ENCODE measurements around the gene RNASET2.

The RNASET2 gene

DNA sequence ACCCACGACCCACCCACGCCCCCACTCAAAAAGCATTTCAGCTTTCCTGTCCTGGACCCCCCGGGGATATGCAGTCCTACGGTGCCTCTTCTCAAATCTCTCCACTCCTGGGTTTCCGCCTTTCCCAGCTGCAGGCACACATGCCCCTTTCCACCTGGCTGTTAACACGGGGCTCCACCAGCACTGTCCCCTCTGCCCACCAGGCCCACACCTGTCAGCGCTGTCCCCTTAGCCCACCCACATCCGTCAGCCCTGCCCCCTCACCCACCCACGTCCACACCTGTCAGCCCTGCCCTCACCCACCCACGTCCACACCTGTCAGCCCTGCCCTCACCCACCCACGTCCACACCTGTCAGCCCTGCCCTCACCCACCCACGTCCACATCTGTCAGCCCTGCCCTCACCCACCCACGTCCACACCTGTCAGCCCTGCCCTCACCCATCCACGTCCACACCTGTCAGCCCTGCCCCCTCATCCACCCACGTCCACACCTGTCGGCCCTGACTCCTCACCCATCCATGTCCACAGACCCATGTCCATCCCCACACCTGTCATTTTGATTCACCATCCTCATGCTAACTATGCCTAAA lies 11.6 kb downstream of the RNASET2 start:
- no peak for DNase-seq

DNA sequence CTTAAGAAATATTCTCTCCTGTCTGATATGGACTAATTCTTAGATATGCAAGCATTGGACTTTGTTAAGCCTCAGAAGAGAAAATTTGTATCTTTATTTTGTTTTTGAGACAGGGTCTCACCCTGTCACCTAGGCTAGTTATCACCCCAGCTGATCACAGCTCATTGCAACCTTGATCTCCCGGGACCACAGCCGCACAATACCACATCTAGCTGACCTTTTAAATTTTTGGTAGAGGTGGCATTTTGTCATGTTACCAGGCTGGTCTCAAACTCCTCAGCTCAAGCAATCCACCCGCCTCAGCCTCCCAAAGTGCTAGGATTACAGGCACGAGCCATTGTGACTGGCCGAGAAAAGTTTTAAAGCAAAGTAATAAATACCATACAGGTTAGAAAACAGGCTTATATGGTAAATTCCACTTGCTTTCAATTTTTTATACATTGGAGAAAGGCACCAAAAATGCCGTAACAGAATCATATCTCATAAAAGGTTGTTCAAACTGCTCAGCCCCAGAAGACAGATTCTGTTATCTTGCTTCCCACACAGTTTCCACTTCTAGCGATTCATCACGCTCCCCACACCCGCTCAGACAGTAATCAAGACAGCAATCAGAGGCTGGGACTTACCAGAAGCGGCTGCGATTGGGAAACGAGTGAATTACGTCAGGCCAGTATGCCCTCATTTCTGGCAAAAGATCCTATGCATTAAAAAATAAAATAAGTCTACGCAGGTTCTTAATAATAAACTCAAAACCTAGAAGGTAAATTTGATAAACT lies 13.8 kb downstream of the RNASET2 start:
- no peak for DNase-seq

DNA sequence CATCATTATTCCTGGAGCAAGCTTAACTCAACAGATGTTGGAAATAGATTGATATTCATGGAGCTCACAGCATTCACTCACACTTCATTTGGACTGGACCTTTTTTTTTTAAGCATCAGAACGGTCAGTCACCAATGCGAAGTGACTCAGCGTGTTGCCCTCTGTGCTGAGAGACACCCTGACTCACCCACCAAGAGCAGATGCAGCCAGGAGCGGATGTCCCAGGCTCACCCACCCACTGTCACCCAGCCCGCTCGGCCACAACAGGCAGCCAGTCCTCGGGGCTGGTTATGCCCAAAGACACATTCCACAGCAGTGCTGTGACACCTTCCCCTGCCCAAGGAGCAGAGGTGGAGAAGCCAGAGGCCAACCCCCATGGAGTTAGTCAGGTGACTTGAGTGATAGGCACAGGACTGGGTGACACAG lies 15.7 kb downstream of the RNASET2 start:
- DNase-seq = no peak

DNA sequence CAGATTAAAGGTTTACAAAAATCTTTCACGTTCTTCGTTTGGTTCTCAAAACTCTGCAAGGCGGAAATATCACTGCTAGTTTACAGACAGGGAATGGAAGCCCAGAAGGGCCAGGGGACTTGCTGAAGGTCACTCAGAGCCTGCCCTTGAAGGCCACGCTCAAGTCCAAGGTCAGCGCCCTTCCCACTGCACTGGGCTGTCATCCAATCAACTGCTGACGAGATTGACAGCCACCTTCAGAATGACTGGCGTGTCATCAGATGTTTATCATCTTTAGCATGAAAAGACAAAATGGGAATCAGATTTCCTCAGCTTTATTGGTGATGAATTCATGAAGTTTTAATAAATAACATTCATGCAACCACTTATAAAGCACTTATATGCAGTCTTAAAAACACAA lies 16.5 kb downstream of the RNASET2 start:
- no peak for DNase-seq

DNA sequence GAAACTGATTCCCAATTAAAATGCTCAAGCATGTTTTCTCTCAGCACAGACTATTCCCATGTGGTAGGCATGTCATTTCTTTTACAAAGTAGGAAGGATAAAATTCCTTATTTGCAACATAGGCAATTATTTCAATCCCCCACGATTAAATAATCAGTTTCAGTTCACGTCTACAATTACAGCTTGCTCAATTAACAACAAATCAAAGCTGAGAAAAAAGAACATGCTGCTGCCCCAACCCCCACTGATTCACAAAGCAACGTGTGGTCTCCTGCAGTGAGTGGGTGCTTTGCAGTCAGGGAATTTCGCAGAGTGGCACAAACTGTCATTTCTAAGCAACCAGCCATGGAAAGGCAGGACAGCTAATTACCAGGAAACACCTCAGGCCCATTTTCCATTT lies 17.0 kb downstream of the RNASET2 start:
- DNase-seq = no peak

DNA sequence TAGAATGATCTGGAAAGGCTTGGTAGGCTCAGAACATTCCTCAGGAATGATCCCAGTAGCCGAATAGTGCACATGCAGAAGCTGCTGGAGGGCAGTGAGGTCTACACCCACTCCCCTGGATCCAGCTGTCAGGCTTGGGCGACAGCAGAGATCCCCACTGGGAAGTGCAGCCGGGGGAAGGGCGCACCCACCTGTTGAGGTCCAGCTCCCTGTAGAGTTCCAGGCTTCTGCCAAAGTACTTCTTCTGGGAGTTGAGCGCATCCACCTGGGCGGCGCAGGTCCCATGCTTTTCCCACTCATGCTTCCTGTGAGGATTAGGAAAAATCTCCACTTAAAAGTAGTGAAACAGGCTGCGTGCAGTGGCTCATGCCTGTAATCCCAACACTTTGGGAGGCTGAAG lies 17.6 kb downstream of the RNASET2 start:
- no peak for DNase-seq

DNA sequence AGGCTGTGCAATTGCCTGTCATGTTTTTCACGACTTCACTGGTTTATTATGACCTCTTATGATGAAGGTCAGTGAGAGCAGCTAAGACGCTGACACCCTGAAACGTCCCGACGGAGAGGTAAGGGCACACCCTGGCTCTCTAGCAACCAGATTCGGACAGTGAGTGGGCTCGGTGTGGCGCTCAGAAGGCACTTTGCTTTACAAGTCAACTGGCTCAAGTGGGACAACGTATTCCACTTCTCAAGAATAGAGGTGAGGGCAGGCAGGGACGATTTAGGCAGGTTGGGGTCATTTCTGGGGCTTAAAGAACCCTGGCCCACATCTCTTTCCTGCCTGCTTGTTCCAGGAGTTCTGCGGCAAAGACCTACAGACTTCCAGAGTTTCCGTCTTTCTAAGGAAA lies 18.2 kb downstream of the RNASET2 start:
- no peak for DNase-seq

DNA sequence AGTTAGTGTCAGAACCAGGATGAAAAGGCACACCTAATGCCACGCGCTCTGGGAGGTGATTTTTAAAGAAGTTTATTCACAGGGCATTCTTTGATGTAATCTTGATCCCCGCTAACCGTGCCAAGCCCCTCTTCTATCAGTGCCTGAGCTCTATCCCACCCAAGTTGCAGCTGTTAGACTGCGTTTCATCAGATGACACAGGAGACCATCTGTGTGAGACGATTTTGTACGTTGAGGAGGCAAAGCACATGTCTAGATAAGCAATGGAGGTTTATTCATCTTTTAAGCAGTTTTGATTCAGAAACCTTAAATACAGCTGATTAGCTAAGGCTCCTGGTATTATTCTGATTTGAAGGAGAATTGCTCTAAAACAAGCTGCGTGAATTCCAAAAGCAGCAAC lies 18.6 kb downstream of the RNASET2 start:
- DNase-seq = no peak

DNA sequence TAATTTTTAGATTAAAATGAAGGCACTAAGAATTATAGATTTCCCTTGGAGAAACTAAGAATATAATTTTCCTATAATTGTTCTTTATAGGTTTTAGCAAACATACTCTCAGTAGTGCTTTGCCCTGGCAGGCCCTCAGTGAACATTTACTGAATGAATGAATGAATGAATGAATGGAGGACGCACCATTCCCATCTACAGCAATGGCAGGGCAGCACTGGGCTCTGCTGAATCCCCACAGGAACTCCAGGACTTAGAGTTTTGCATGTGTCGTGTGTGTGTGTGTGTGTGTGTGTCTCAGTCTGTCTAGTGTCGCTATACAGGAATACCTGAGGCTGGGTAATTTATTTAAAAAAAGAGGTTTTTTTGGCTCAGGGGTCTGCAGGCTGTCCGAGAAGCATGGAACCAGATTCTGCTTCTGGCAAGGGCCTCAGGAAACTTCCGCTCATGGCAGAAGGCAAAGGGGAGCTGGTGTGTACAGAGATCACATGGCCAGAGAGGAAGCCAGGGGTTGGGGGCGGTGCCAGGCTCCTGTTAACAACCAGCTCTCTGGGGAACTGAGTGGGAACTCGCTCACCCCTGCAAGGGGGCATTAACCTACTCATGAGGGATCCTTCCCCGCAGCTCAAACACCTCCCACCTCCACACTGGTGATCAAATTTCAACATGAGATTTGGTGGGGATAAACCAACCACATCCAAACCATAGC lies 20.1 kb downstream of the RNASET2 start:
- no peak for DNase-seq

DNA sequence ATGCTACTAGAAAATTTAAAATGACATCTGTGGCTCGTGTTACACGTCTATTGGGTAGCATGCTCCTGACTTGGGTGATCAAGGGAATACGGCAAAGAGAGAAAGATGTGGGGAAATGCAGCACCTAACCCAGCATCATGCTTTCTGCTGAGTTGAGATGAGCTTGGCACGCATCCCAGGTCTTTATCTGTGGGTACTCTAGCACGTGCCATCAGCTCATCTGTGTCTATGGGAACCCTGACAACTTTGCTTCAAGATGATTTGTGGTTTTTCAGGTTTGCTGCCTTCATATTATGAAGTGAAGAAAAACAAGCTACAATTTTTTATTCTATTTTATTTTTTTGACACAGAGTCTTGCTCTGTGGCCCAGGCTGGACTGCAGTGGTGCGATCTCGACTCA lies 21.0 kb downstream of the RNASET2 start:
- DNase-seq = no peak

DNA sequence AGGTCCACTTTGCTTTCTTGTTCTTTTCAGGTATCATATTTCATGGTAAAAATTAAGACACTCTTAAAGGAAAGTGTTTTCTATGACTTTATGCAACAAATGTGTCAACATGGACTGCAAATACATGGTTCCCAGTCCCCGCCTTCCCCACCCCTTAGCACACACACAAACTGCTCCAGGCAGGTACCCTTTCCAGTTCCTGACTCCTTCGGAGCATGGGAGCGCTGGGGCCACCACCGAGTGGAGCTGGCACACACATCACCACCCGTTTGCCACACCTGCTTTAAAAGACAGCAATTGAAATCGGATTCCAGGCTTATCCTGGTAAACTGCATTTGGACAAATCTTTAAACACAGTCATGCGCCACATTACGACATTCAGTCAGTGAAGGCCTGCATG lies 22.2 kb downstream of the RNASET2 start:
- DNase-seq = no peak

DNA sequence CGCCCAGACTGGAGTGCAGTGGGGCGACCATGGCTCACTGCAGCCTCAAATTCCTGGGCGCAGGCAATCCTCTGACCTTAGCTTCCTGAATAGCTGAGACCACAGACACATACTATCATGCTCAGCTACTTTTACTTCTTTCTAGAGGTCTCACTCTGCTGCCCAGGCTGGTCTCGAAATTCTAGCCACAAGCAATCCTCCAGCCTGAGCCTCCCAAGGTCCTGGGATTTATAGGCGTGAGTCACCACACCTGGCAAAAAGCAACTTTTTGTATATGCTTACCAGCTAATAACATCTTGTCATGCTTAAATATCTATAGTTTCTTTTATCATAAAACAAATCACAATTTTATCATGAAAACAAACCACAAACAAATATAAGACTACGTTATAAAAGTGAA lies 23.0 kb downstream of the RNASET2 start:
- DNase-seq = no peak

DNA sequence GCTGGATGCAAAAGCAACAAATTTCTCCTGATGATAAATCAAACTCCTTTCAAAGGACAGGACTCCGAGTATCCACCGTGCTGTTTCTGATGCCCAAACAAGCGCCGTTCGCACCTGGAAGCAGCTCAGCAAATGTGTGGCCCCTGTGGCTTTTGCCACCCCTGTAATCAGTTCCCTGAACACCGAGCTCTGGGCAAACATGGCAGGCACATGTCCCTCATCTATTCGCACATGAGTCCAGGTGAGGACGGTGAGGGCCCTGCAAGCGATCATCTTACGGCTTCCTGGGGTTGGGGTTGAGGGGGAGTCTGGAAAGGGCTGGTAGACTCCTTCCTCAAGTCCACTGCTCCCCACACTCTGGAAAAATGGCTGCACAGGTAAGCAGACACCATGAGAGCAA lies 23.7 kb downstream of the RNASET2 start:
- DNase-seq = no peak

DNA sequence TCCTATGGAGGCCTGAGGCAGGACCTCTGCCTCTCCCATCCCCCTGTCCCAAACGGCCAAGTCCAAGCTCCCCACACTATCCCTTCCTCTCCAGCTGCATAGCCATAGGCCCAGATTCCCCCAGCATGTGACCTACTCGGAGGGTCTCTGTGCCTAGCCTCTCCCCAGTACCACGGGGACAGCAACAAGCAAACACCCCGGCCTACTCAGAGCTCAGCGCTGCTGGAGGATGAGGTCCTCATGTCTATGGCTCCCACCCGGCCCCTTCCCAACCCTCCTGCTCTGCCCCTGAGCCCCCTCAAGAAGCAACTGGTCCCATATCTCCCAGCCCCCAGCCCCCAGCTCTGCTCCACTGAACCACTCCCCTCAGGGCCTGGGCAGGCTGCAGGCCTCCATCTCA lies 24.2 kb downstream of the RNASET2 start:
- no peak for DNase-seq

DNA sequence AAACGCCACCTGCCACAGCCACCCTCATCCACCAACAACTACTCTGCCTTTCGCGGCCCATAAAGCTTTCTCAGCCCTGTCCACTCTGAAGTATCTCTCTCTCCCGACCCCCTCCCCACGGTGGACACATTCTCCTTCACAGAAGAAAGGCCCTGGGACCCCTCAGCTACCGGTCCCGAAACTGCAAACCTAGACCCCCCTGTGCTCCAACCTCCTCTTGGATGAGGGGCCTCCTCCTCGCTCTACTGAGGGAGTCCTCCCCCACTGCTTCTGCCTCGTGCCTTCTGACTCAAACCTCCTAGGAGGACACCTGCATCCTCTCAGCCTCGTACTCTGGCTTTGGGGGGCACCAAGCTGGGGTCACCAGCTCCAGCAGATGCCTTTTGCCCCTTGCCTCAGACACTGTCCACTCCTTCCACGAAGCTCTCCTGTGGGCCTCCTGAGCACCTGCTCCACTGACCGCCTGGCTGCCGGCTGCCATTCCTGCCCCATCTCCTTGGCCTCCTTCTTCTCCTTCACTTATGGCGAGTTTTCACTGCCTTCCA lies 24.9 kb downstream of the RNASET2 start:
- no peak for DNase-seq

DNA sequence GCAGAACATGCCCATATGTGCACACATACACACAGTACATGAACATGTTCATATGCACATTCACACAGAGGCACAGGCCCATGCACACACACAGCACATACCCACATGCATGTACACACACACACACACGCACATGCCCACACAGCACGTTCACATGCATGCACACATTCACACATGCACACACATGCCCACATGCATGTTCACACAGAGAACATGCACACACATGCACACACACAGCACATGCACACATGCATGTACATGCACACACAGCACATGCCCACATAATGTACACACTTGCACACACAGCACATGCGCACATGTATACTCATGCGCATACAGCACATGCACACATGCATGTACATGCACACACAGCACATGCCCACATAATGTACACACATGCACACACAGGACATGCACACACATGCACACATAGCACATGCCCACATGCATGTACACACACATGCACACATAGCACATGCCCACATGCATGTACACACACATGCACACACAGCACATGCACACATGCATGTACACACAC lies 25.9 kb downstream of the RNASET2 start:
- DNase-seq = no peak

DNA sequence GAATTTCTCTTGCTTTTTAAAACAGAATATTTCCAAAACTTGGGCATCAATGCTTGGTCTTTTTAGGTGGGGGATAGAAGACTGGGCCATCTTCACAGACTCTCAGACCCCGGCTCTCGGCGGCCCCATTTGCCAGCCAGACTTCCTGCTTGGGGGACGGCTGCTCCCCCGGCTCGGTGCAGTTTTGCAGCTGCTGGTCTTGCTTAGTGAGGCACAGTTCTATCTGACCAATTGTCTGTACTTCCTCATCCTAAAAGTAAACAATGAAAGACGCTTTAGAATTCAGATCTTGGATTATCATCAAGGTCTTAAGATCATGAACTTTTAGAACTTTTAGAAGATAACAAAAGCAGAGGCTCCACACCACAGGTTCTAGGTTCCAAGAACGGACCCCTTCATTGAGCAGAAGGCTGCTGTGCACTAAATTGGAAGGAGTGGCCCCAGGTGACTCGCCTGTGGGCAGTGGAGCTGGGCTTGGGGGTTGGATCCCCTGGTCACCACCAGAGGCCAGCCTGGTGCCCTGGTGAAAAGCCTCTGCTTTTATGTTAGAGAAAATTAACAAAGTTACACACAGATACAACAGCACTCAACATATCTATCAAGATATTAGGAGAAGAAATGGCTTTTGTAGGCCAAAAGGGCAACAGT lies 26.7 kb downstream of the RNASET2 start:
- no peak for DNase-seq

DNA sequence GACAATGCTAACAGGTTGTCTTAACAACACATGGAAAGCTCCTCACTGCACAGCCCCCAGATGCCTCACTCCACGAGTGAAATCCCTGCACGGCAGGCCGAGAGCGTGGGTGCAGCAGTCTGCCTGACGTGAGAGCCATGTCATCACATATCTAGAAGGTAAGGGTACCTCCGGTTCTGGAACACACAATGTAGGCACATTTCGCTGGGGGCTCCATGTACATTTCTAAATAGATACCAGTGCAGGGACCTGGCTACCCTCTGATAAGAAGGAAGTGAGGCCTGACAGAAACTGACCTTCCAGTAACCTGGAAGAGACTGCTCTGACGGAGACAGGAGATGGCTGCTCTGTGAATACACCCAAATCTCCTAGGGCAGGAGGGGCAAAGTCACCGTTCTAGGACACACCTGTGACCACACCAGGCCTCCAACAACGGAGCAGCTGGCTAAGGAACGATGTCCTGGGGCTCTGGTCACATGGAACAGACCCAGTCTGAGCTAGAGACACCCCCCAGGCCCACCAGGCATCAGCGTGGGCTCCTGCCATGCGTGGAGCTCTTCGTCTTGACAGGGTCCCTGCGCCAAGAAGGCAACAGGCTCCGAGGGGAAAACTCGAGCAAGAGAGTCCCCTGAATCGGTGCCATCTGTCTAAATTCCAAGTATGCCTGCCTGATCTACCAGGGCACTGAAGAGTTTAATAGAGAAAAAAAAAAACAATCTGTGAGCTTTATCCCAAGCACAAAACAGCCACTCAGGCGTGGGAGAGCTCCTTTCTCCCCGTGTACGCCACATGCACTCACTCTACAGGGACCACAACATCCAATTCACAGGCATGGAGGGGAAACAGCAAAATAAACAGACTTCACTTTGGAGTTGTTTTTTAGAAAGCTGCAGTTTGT lies 27.5 kb downstream of the RNASET2 start:
- no peak for DNase-seq

DNA sequence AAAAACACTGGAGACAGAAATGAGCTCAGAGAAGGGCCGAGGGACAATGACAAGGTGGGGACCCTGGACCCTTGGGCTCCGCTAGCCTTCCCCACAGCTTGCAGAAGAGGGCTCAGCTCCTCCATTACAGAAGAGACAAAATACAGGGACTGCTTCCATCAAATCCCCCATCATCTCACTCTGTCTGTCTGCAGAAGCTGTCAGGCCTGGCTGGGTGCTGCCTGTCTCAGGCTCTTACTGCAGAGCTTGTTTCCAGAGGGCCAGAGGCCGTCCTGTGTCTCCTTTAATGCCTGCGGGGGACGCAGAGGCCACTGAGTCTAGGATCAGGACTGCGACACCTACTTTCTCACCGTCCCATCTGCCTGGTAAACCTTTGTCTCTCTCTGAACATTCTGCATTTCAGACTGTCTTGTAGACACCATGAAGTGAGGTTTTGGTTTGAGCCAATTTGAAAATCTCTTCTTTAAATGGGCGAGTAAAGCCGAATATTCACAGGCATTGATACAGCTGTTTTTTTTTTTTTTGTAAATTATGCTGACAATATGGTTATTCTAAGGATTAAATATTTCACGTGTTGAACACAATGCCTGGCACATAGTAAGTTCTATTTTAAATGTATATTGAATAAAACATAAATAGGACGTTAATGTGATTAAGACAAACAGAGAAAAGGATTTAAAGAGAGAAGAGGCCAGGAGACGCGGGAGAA lies 28.3 kb downstream of the RNASET2 start:
- no peak for DNase-seq

DNA sequence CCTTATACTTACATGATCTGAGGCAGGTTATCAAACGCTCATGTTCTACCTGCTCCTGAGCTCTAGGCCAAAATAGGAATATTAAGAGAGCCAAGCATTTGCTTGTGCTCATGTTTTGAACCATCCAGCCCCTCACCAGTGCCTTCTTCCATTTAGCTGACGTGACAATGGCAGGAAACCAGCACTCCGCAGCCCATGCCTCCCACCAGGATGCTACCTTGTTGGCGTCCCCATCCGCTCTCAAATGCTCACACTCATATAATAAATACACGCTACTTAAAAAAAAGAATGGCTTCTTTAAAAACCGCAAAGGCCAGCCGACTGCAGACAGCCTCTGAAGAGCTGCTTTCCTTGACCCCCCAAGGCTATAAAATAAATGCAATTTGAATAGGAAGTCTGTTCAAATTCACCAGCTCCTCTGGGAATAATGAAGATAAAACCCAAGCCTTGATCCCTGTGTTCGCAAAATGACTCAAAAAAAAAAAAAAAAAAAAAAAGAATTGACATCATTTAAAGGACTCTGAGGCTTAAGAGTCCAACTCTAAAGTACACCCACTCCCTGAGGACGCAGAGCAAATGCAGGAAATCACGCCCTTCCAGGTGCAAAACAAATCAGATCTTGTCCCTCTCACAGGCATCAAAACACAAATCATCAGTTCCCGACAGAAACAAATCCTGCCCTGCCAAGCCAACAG lies 29.0 kb downstream of the RNASET2 start:
- DNase-seq = no peak

DNA sequence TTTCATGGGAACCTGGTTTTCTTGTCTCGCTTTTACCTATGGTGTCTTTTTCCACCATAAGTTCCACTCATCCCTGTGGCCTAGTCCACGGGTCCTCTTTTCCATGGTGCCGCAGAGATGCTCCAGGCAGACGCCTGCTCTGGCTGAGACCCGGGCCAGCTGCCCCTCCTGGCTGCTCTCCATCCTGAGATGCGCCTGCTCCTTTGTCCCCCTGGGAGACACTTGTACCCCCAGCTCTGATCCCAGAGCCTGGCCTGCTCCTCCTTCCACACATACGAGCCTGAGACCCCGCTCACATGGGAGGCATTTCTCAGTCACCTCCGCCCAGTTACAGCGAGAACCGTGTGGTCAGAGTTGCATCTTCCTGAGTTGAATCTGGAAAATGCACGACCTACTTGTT lies 29.6 kb downstream of the RNASET2 start:
- no peak for DNase-seq

Data from midbrain (tissue), 1 donor.